PC-9 (cell line): ENCODE results near the gene VPS33B. TPM values are rescaled to one million over a fixed set of nuclear protein-coding genes. Genes with fewer than 3 reads are reported as not detected.

Source experiments
- BruUV-seq: library from RNA; stranded (reverse); fragments of 400-500 nt; replicated peaks from 2 replicates; lab custom pipeline; 2021; lab: Mats Ljungman, UMichigan
- CTCF ChIA-PET: fragments of 300-600 bp; sonication (Branson Sonifier 250); formaldehyde crosslinking; loops from one replicate; lab custom pipeline; 2022; ENCODE audit warnings: antibody characterized with exemption; lab: Charles Lee
- POLR2A ChIA-PET: fragments of 300-600 bp; sonication (Branson Sonifier 250); formaldehyde crosslinking; loops from one replicate; lab custom pipeline; 2022; ENCODE audit warnings: antibody characterized with exemption; ENCODE audit not compliant: unreplicated experiment; lab: Charles Lee
- DNase-seq, 2 experiments: peaks; one replicate each; pipeline versions ENCODE4 v3.0.0 to v3.0.0-alpha.2; 2015 to 2022; ENCODE audit warnings: mixed read lengths in 1 of 2
- H2AFZ ChIP-seq: fragments of 200-600 bp; sonication (generic); 2 replicates; pipeline ENCODE4 v1.8.1; 2017; ENCODE audit warnings: antibody characterized with exemption
- H3F3A ChIP-seq: fragments of 200-600 bp; sonication (generic); 2 replicates; pipeline ENCODE4 v1.8.1; 2017; ENCODE audit warnings: antibody characterized with exemption, mild to moderate bottlenecking, low read depth; ENCODE audit not compliant: insufficient read depth
- H3K27ac ChIP-seq: fragments of 200-600 bp; sonication (generic); 2 replicates; pipeline ENCODE4 v1.6.1; 2016; ENCODE audit warnings: mixed run types
- H3K27me3 ChIP-seq: fragments of 200-600 bp; sonication (generic); 2 replicates; pipeline ENCODE4 v1.6.1; 2016; ENCODE audit warnings: low read depth, mixed run types; ENCODE audit not compliant: insufficient read depth
- H3K36me3 ChIP-seq: fragments of 200-600 bp; sonication (generic); 2 replicates; pipeline ENCODE4 v1.6.1; 2016; ENCODE audit warnings: low read depth, mixed run types
- H3K4me1 ChIP-seq: fragments of 200-600 bp; sonication (generic); replicated peaks from 2 replicates; pipeline ENCODE4 v1.6.1; 2016; ENCODE audit warnings: mixed run types; ENCODE audit not compliant: insufficient read depth
- H3K4me2 ChIP-seq: fragments of 200-600 bp; sonication (generic); 2 replicates; pipeline ENCODE4 v1.6.1; 2017; ENCODE audit warnings: mixed run types
- H3K4me3 ChIP-seq: fragments of 200-600 bp; sonication (generic); 2 replicates; pipeline ENCODE4 v1.6.1; 2016; ENCODE audit warnings: mixed run types
- H3K79me2 ChIP-seq: fragments of 200-600 bp; sonication (generic); 2 replicates; pipeline ENCODE4 v1.6.1; 2017; ENCODE audit warnings: low read depth, mixed run types
- H3K9me2 ChIP-seq: fragments of 200-600 bp; sonication (generic); 2 replicates; pipeline ENCODE4 v1.8.1; 2017; ENCODE audit warnings: mild to moderate bottlenecking; ENCODE audit not compliant: insufficient read depth
- H3K9me3 ChIP-seq: fragments of 200-600 bp; sonication (generic); 2 replicates; pipeline ENCODE4 v1.8.1; 2016; ENCODE audit warnings: low read depth; ENCODE audit not compliant: insufficient read depth
- H4K20me1 ChIP-seq: fragments of 200-600 bp; sonication (generic); 2 replicates; pipeline ENCODE4 v1.8.1; 2017; ENCODE audit not compliant: insufficient read depth
- EZH2 ChIP-seq: fragments of 200-600 bp; sonication (generic); IDR thresholded peaks from 2 replicates; pipeline ENCODE4 v1.8.0; 2017; ENCODE audit warnings: antibody characterized with exemption, low read depth
- intact Hi-C: fragments of 100-400 bp; cut with micrococcal nuclease; formaldehyde crosslinking; loops from one replicate; pipeline ENCODE4 v1.10.0; 2022; ENCODE audit not compliant: unreplicated experiment
- total RNA-seq: library from RNA; stranded (reverse); gene quantifications from 2 replicates; pipeline ENCODE4 v1.2.3, GENCODE V29; 2021
- TF ChIP-seq, protein P1 (sequence below): fragments of 200-600 bp; sonication (generic); conservative IDR thresholded peaks from 2 replicates; pipeline ENCODE4 v1.6.1; 2017; ENCODE audit warnings: mixed run types, antibody characterized with exemption, mild to moderate bottlenecking, moderate library complexity

VPS33B gene
- total RNA-seq, 1 experiment from 2014 or later: 13.6 TPM

DNA sequence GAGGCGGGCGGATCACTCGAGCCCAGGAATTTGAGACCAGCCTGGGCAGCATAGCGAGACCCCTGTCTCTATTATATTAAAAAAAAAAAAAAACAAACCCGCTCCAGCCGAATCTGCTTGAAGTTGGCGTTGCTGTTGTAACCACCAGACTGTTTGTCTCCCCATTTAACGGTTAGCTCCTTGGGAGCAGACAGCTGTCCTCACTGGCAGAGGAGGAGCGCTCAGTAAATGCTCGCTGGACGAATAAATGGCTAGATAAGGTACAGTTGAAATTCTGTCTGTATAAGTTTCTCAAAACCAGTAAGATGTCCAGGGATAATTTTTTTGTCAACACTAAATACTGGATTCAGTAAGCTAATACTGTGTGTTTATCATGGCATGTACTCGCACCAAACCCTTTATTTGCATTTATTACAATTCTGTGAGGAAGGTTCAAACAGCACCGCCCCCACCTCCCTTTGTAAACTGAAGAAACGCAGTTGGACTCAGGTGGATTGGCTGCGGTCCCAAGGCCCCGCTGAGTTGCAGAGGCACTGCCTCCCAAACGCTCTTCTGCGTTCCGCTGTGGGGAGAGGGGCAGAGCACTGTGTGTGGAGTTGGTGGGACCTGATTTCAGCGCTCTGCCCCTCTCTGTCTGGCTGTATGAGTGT is 66.6 kb downstream of the VPS33B start:
- ChIA-PET POLR2A (no interaction called here), CTCF (interaction anchor here (0.5 to 1.6 kb wide), 9 partner anchors 13 to 1012 kb away, joined by 3 to 12 read pairs (median 8); partner anchors contain the start of gene PRC1)
- Histone ChIP-seq H3K9me3 (no peaks in the 10 kb centered on the region), H3K4me3 (peak overlapping the region; percentile 98), H3F3A (peaks cover 18% of the 10 kb centered on the region), H3K4me2 (peak overlapping the region; percentile 83), H3K36me3 (no peaks in the 10 kb centered on the region), H3K4me1 (peaks cover 10% of the 10 kb centered on the region), H4K20me1 (no peaks in the 10 kb centered on the region; the same call in 1 of the 2 replicates), H3K9me2 (no peaks in the 10 kb centered on the region), H3K27me3 (no peaks in the 10 kb centered on the region), H3K27ac (no peak overlapping the region), H3K79me2 (peaks cover 25% of the 10 kb centered on the region), H2AFZ (0 out of 2 replicates have a peak overlapping the region, but pooled peaks have one; percentile 100)
- TSS peak; percentile 49 for BruUV-seq
- peak in 1 of 2 experiments; percentile 20 for DNase-seq
- intact Hi-C loops: loop anchor here (5.0 kb wide), 2 partner anchors 77 to 317 kb away; no protein-coding TSS in a partner anchor
- no peak for TF ChIP-seq EZH2
- TF ChIP-seq, protein P1, sequence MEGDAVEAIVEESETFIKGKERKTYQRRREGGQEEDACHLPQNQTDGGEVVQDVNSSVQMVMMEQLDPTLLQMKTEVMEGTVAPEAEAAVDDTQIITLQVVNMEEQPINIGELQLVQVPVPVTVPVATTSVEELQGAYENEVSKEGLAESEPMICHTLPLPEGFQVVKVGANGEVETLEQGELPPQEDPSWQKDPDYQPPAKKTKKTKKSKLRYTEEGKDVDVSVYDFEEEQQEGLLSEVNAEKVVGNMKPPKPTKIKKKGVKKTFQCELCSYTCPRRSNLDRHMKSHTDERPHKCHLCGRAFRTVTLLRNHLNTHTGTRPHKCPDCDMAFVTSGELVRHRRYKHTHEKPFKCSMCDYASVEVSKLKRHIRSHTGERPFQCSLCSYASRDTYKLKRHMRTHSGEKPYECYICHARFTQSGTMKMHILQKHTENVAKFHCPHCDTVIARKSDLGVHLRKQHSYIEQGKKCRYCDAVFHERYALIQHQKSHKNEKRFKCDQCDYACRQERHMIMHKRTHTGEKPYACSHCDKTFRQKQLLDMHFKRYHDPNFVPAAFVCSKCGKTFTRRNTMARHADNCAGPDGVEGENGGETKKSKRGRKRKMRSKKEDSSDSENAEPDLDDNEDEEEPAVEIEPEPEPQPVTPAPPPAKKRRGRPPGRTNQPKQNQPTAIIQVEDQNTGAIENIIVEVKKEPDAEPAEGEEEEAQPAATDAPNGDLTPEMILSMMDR: no peak

DNA sequence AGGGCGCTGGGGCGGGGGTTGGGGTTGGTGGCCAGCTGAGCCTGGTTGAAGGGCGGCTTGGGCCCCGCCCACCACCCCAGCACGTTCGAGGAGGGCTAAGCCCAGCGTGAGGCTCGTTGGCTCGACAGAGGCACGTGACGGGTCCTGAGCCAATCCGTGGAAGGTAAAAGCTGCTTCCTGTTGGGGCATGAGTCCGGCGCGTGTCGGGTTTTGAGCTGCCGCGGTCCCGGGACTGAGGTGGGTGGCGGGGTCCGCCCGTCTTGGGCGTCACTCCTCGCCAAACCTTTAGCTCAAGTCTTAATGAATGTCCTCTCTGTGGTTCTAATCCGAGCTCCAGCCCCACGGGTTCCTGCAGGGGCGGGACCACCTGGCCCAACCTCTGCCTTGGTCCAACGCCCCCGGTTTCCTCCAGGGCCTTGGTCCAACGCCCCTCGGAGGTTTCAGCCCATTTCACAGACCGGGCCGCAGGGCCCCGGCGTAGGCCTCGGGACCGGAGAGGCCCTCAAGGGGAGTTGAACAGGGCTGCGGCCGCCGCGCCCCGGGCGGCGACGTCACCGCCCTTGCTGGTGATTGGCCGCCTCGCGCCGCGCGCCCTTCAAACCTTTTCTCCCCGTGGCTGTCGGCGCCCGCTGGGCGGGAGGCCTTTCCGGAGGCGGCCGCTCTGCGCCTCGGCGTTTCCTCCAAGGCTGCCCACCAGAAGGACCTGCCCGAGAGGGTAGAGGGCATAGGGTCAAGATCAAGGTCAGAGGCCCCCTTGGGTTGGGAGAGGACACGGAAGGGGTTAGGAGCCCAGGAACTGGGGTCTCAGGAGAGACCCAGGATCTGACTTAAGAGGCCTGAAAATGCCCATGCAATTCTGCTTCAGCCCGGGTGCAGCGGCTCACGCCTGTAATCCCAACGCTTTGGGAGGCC is 67.4 kb downstream of the VPS33B start, which contains the start of gene RCCD1:
RCCD1 (plus strand) TSS at position 173 of the 912 bp plus-strand sequence. CDS start 1,851 bp downstream, outside the sequence.
- Histone ChIP-seq H3K36me3 (no peaks in the 10 kb centered on the region), H3K4me3 (peak within 1 kb of the TSS; percentile 98), H2AFZ (peak within 1 kb of the TSS; percentile 100), H3K79me2 (peaks cover 25% of the 10 kb centered on the region), H4K20me1 (no peaks in the 10 kb centered on the region; the same call in 1 of the 2 replicates), H3K27ac (peak within 1 kb of the TSS; percentile 88), H3K27me3 (no peaks in the 10 kb centered on the region), H3K4me2 (peak within 1 kb of the TSS; percentile 83), H3K4me1 (peaks cover 10% of the 10 kb centered on the region), H3F3A (peaks cover 18% of the 10 kb centered on the region), H3K9me3 (no peaks in the 10 kb centered on the region), H3K9me2 (no peaks in the 10 kb centered on the region)
- TF ChIP-seq, protein P1: no peak
- TF ChIP-seq EZH2: no peak
- TSS peak; percentile 58 for BruUV-seq
- POLR2A ChIA-PET: interaction anchor here (0.6 to 1.2 kb wide), 4 partner anchors 19 to 67 kb away, joined by 4 to 9 read pairs (median 6); partner anchors contain the start of gene UNC45A
- intact Hi-C loops: loop anchor here (5.0 kb wide), 2 partner anchors 77 to 317 kb away; no protein-coding TSS in a partner anchor
- CTCF ChIA-PET: interaction anchor here (0.7 kb wide), 1 partner anchor 78 kb away, joined by 4 read pairs; no protein-coding TSS in a partner anchor
- DNase-seq: peak; percentile 90 to 92
